Suprapubic skin (tissue), 4 donors: Measurements from ENCODE around the gene MDGA2. TPM values are rescaled to one million over a fixed set of nuclear protein-coding genes. Genes with fewer than 3 reads are reported as not detected.
"Not testable (repeated sequence)": the region's sequence is repeated elsewhere in the genome, so short reads cannot be mapped to it uniquely, and the experiment has no call there.

ENCODE experiments used
- DNase-seq, 2 donors: peaks; one replicate each; pipeline ENCODE4 v3.0.0-alpha.2; 2019; ENCODE audit warnings: low spot score in 2 of 2
- H3K27ac ChIP-seq: fragments of 200-600 bp; sonication (generic); one replicate; pipeline ENCODE4 v1.5.1; 2019
- H3K27me3 ChIP-seq: fragments of 200-600 bp; sonication (generic); one replicate; pipeline ENCODE4 v1.5.1; 2019
- H3K36me3 ChIP-seq: fragments of 200-600 bp; sonication (generic); one replicate; pipeline ENCODE4 v1.5.1; 2019
- H3K4me1 ChIP-seq: fragments of 200-600 bp; sonication (generic); one replicate; pipeline ENCODE4 v1.5.1; 2019
- H3K4me3 ChIP-seq: fragments of 200-600 bp; sonication (generic); one replicate; pipeline ENCODE4 v1.5.1; 2019; ENCODE audit warnings: mild to moderate bottlenecking
- H3K9me3 ChIP-seq: fragments of 200-600 bp; sonication (generic); one replicate; pipeline ENCODE4 v1.5.1; 2019
- CTCF ChIP-seq, 2 donors: fragments of 200-600 bp in 1 of 2; fragments of 450-650 bp in 1 of 2; sonication (generic) in 1 of 2; IDR thresholded peaks; one replicate each; pipeline ENCODE4 v1.5.1; 2016 to 2019; ENCODE audit warnings: antibody characterized with exemption in 2 of 2, mild to moderate bottlenecking in 1 of 2, moderate library complexity in 1 of 2
- EP300 ChIP-seq: sonication (generic); formaldehyde crosslinking; IDR thresholded peaks from one replicate; pipeline ENCODE4 v1.6.1; 2017; ENCODE audit warnings: antibody characterized with exemption
- POLR2A ChIP-seq, 2 donors: fragments of 450-650 bp; IDR thresholded peaks; one replicate each; pipeline ENCODE4 v1.6.1; 2017; ENCODE audit warnings: antibody characterized with exemption in 2 of 2, mild to moderate bottlenecking in 2 of 2, moderate library complexity in 2 of 2
- POLR2AphosphoS5 ChIP-seq, 3 donors: sonication (generic); formaldehyde crosslinking; IDR thresholded peaks; one replicate each; pipeline ENCODE4 v1.6.1; 2017; ENCODE audit warnings: antibody characterized with exemption in 3 of 3
- WGBS: methylation state at CpG from one replicate; pipeline ENCODE4 v1.1.5; 2018; 5-methylcytosine and 5-hydroxymethylcytosine counted together
- total RNA-seq, 4 donors: library from RNA; depleted of rRNA; stranded (reverse); fragments of >200 nt; gene quantifications; one replicate each; pipeline ENCODE4 v1.1.0, GENCODE V29; 2016

MDGA2 gene
- total RNA-seq, 4 donors from 2014 or later, result 0.16 to 1.5 (median 0.99) TPM; not detected in 1

DNA sequence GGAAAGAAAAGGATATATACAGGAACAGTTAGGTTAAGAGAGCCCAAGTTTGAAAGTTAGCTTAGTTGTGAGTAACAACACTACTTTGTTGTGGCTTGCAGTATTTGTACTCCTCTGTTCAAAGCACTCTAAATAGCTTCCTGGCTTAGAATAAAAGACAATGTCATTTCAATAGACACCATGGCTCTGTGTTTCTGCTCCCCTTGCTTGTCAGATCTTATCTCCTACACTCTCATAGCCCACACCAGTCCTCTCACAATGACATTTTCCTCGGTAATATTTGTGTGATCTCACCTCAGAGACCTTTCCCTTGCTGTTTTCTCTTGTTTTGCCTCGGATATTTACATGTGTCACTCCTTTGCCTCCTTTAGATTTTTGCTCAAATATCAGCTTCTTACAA, 418.4 kb downstream of the MDGA2 start:
- no peaks in the 10 kb centered on the region for H3K4me1 ChIP-seq
- no peak for DNase-seq
- H3K9me3 ChIP-seq, result no peaks in the 10 kb centered on the region
- H3K27me3 ChIP-seq, result no peaks in the 10 kb centered on the region
- 49% methylated on average over 2 of the region's 2 CpGs for WGBS
- no peak overlapping the region for H3K4me3 ChIP-seq
- TF ChIP-seq EP300 (no peak), POLR2A (IDR thresholded peaks at IDR 0.05) (no peak), POLR2AphosphoS5 (IDR thresholded peaks at IDR 0.05) (no peak), CTCF (IDR thresholded peaks at IDR 0.05) (no peak)
- H3K36me3 ChIP-seq, result no peaks in the 10 kb centered on the region
- H3K27ac ChIP-seq, result no peak overlapping the region

DNA sequence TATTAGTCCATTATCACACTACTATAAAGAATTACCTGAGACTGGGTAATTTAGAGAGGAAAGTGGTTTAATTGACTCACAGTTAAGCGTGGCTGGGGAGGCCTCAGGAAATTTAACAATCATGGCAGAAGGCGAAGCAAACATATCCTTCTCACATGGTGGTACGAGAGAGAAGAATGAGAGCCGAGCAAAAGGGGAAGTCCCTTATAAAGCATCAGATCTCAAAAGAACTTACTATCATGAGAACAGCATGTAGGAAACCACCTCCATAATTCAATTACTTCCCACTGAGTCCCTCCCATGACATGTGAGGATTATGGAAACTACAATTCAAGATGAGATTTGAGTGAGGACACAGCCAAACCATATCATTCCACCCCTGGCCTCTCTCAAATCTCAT, 422.6 kb downstream of the MDGA2 start:
- WGBS, result 66% methylated on average over 4 of the region's 4 CpGs
- TF ChIP-seq CTCF (IDR thresholded peaks at IDR 0.05) (no peak), POLR2A (IDR thresholded peaks at IDR 0.05) (no peak), POLR2AphosphoS5 (IDR thresholded peaks at IDR 0.05) (no peak), EP300 (no peak)
- H3K4me3 ChIP-seq, result no peak overlapping the region

DNA sequence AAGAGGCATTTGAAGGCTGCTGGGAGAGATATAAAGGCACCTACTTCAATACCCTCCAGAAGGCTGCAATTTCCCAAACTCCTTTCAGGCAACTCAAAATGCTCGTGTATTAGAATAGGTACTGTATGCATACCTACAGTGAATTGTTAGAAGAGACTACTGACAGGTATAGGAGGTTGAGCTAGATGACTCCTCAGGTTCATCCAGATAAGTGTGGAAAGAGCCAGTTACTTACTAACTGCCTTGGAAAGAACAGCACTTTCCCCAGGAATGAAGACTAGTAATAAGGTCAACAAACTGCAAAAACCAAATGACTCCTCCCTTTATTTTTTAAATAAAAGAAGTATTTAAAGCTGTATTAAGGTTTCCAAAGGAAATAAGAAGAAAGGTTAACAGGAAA, 429.0 kb downstream of the MDGA2 start:
- Histone ChIP-seq H3K4me3 (no peak overlapping the region), H3K9me3 (no peaks in the 10 kb centered on the region), H3K27ac (no peak overlapping the region), H3K27me3 (no peaks in the 10 kb centered on the region), H3K4me1 (no peaks in the 10 kb centered on the region), H3K36me3 (no peaks in the 10 kb centered on the region)
- TF ChIP-seq CTCF (IDR thresholded peaks at IDR 0.05) (no peak), POLR2AphosphoS5 (IDR thresholded peaks at IDR 0.05) (no peak), POLR2A (IDR thresholded peaks at IDR 0.05) (no peak), EP300 (no peak)
- DNase-seq, result no peak
- WGBS, result 77% methylated on average over 1 of the region's 1 CpG

More for the DNA sequence above, 422.6 kb downstream of the MDGA2 start:
- Histone ChIP-seq H3K27ac (no peak overlapping the region), H3K27me3 (no peaks in the 10 kb centered on the region), H3K36me3 (no peaks in the 10 kb centered on the region), H3K9me3 (no peaks in the 10 kb centered on the region), H3K4me1 (no peaks in the 10 kb centered on the region)
- DNase-seq, result no peak

DNA sequence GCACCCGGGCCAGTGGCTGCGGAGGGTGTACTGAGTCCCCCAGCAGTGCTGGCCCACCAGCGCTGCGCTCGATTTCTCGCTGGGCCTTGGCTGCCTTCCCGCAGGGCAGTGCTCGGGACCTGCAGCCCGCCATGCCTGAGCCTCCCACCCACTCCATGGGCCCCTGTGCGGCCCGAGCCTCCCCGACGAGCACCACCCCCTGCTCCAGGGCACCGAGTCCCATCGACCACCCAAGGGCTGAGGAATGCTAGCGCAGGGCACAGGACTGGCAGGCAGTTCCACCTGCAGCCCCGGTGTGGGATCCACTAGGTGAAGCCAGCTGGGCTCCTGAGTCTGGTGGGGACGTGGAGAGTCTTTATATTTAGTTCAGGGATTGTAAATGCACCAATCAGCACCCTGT, 432.8 kb downstream of the MDGA2 start:
- not testable (repeated sequence) for H3K27ac ChIP-seq
- WGBS, result 100% methylated on average over 1 of the region's 18 CpGs

DNA sequence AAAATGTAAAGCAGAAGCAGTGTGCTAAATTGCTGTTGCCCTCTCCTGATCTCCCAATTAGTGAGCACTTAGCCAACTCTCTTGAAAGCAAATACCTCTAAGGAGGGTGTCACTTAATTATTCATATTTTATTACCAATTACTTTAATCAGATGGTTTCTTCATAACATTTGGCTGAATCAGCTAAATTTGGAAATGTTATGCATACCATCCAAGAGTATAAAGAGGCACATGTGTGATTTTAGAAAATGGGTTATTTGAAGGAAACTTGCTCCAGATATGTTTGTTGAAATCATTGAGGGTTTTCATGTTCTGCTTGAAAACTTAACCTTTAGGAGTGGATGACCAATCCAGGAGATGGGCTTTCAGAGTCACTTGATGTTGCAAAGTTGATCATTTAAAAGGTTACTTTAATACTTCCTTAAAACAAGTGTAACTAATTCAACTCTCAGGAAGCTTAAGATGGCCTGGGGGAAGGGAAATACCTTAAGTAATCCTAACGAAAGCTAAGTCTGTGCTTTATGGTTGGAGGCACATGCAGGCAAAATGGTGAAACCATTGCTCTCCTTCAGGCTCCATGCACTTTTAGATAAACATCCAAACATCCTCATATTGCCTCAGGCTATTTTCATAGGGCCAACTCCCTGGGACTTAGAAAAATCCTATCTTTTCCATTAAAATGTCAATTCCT, 434.5 kb downstream of the MDGA2 start:
- Histone ChIP-seq H3K36me3 (no peaks in the 10 kb centered on the region), H3K4me1 (no peaks in the 10 kb centered on the region), H3K27me3 (no peaks in the 10 kb centered on the region), H3K9me3 (no peaks in the 10 kb centered on the region), H3K27ac (no peak overlapping the region), H3K4me3 (no peak overlapping the region)
- 38% methylated on average over 1 of the region's 1 CpG for WGBS
- no peak for DNase-seq
- TF ChIP-seq EP300 (no peak), CTCF (IDR thresholded peaks at IDR 0.05) (no peak), POLR2AphosphoS5 (IDR thresholded peaks at IDR 0.05) (no peak), POLR2A (IDR thresholded peaks at IDR 0.05) (no peak)

More for the DNA sequence above, 432.8 kb downstream of the MDGA2 start:
- not testable (repeated sequence) for H3K27me3 ChIP-seq, H3K4me1 ChIP-seq, H3K4me3 ChIP-seq, H3K36me3 ChIP-seq, H3K9me3 ChIP-seq, DNase-seq

DNA sequence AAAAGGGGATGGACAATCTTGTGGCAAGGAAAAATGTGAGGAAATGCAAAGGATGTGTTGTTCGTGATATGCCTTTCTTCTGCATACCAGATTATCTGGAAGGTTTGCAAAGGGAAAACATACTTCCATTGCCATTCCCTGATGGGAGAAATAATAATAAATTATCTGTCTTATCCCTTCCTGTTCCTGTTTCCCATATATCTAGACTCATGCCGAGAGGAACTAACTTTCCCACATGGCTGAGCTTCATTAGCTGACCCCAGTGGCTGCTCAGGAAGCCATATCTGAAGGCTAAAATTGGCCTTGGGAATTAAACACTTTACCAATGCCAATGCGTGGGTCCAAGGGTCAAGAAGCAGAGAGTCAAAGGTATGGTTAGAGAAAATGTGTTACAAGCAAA, 439.8 kb downstream of the MDGA2 start:
- Histone ChIP-seq H3K27ac (no peak overlapping the region), H3K4me3 (no peak overlapping the region), H3K27me3 (no peaks in the 10 kb centered on the region), H3K4me1 (no peaks in the 10 kb centered on the region), H3K9me3 (no peaks in the 10 kb centered on the region), H3K36me3 (no peaks in the 10 kb centered on the region)
- WGBS, result 61% methylated on average over 3 of the region's 3 CpGs
- DNase-seq, result no peak
- TF ChIP-seq EP300 (no peak), CTCF (IDR thresholded peaks at IDR 0.05) (no peak), POLR2AphosphoS5 (IDR thresholded peaks at IDR 0.05) (no peak), POLR2A (IDR thresholded peaks at IDR 0.05) (no peak)
